OCI-LY1 (cell line): ENCODE results near the gene IL33.

Experiments
- H2AFZ ChIP-seq: fragments of 200-600 bp; sonication (generic), shearing (Covaris generic); 2 replicates; pipeline ENCODE4 v1.6.0; 2014; ENCODE audit warnings: antibody characterized with exemption, mild to moderate bottlenecking, low read length
- H3F3A ChIP-seq: fragments of 200-600 bp; sonication (generic), shearing (Covaris generic); 2 replicates; pipeline ENCODE4 v1.6.0; 2014; ENCODE audit warnings: mild to moderate bottlenecking, antibody characterized with exemption, low read length, moderate library complexity; ENCODE audit not compliant: insufficient read depth
- H3K27ac ChIP-seq: fragments of 200-600 bp; sonication (generic); 2 replicates; pipeline ENCODE4 v1.5.1; 2014; ENCODE audit warnings: low read length, mixed run types, mild to moderate bottlenecking, low read depth; ENCODE audit not compliant: poor library complexity, severe bottlenecking
- H3K27me3 ChIP-seq: fragments of 200-600 bp; sonication (generic); 2 replicates; pipeline ENCODE4 v1.6.0; 2014; ENCODE audit warnings: antibody characterized with exemption, mild to moderate bottlenecking, low read length, moderate library complexity; ENCODE audit not compliant: insufficient read depth
- H3K36me3 ChIP-seq: fragments of 200-600 bp; sonication (generic); 2 replicates; pipeline ENCODE4 v1.6.1; 2014; ENCODE audit warnings: mild to moderate bottlenecking, antibody characterized with exemption, low read length, moderate library complexity, mixed read lengths; ENCODE audit not compliant: insufficient read depth
- H3K4me1 ChIP-seq: fragments of 200-600 bp; sonication (generic); 2 replicates; pipeline ENCODE4 v1.5.1; 2014; ENCODE audit warnings: mild to moderate bottlenecking, low read length, moderate library complexity; ENCODE audit not compliant: insufficient read depth, severe bottlenecking
- H3K4me2 ChIP-seq: fragments of 200-600 bp; sonication (generic), shearing (Covaris generic); 2 replicates; pipeline ENCODE4 v1.6.1; 2014; ENCODE audit warnings: low read length
- H3K4me3 ChIP-seq: fragments of 200-600 bp; sonication (generic); 2 replicates; pipeline ENCODE4 v1.5.1; 2014; ENCODE audit warnings: low read length, low read depth, mild to moderate bottlenecking, mixed read lengths; ENCODE audit not compliant: poor library complexity, severe bottlenecking
- H3K79me2 ChIP-seq: fragments of 200-600 bp; shearing (Covaris generic); 2 replicates; pipeline ENCODE4 v1.6.1; 2016; ENCODE audit warnings: mixed run types, low read length, mixed read lengths; ENCODE audit not compliant: insufficient read depth
- H3K9ac ChIP-seq: fragments of 200-600 bp; sonication (generic), shearing (Covaris generic); 2 replicates; pipeline ENCODE4 v1.6.1; 2014; ENCODE audit warnings: mild to moderate bottlenecking, low read length, mixed read lengths
- H3K9me2 ChIP-seq: fragments of 200-600 bp; sonication (generic), shearing (Covaris generic); 2 replicates; pipeline ENCODE4 v1.6.1; 2014; ENCODE audit warnings: low read depth, mild to moderate bottlenecking, low read length, mixed read lengths
- H3K9me3 ChIP-seq: fragments of 200-600 bp; shearing (Covaris generic); 2 replicates; pipeline ENCODE4 v1.6.1; 2014; ENCODE audit warnings: low read length, mixed read lengths
- H4K20me1 ChIP-seq: fragments of 200-600 bp; sonication (generic), shearing (Covaris generic); 2 replicates; pipeline ENCODE4 v1.6.0; 2016; ENCODE audit warnings: mild to moderate bottlenecking, low read length; ENCODE audit not compliant: insufficient read depth
- CTCF ChIP-seq: fragments of 200-600 bp; sonication (generic), shearing (Covaris generic); IDR thresholded peaks from 2 replicates; pipeline ENCODE4 v1.5.1; 2017; ENCODE audit warnings: mild to moderate bottlenecking, antibody characterized with exemption, low read length, moderate library complexity, mixed read lengths
- EZH2 ChIP-seq: fragments of 200-600 bp; sonication (generic), shearing (Covaris generic); IDR thresholded peaks from 2 replicates; pipeline ENCODE4 v1.8.0; 2017; ENCODE audit warnings: borderline replicate concordance, mixed run types, mild to moderate bottlenecking, antibody characterized with exemption, low read length, moderate library complexity, mixed read lengths

The IL33 gene

DNA sequence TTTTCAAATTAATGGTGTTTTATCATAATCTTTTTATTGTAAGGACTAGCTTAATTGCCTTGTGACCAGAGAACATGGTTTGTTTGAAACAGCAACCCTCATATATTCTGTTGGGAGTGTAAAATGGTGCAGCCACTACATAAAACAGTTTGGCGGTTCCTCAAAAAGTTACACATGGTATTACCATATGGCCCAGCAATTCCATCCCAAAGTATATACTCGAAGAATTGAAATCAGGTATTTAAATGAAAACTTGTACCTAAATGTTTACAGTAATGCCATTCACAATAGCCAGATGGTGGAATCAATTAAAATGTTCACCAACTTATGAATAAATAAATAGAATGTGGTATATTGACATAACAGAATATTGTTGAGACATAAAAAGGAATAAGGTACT lies 14.8 kb upstream of the IL33 start:
- no peaks in the 10 kb centered on the region for H3K27me3 ChIP-seq
- H3K36me3 ChIP-seq: no peaks in the 10 kb centered on the region
- no peak overlapping the region for H2AFZ ChIP-seq
- H4K20me1 ChIP-seq: no peaks in the 10 kb centered on the region
- TF ChIP-seq EZH2 (no peak), CTCF (no peak)
- no peaks in the 10 kb centered on the region for H3K9me2 ChIP-seq
- H3K27ac ChIP-seq: no peak overlapping the region
- no peaks in the 10 kb centered on the region for H3K4me1 ChIP-seq
- H3K4me2 ChIP-seq: no peak overlapping the region
- H3K79me2 ChIP-seq: no peaks in the 10 kb centered on the region
- no peak overlapping the region for H3K4me3 ChIP-seq
- no peaks in the 10 kb centered on the region for H3F3A ChIP-seq
- H3K9me3 ChIP-seq: no peaks in the 10 kb centered on the region
- no peak overlapping the region for H3K9ac ChIP-seq

- TF ChIP-seq CTCF: no peak
- no peak for TF ChIP-seq EZH2
- H3K79me2 ChIP-seq: no peaks in the 10 kb centered on the region
- H3K27ac ChIP-seq: no peak overlapping the region
- no peaks in the 10 kb centered on the region for H3K4me1 ChIP-seq
- H2AFZ ChIP-seq: no peak overlapping the region
- no peaks in the 10 kb centered on the region for H3K9me2 ChIP-seq
- H3K36me3 ChIP-seq: no peaks in the 10 kb centered on the region
- H3K4me3 ChIP-seq: no peak overlapping the region
- H3K27me3 ChIP-seq: no peaks in the 10 kb centered on the region
- no peaks in the 10 kb centered on the region for H3F3A ChIP-seq
- H3K9ac ChIP-seq: no peak overlapping the region
- no peaks in the 10 kb centered on the region for H4K20me1 ChIP-seq
- no peak overlapping the region for H3K4me2 ChIP-seq
- H3K9me3 ChIP-seq: no peaks in the 10 kb centered on the region
Observed at GRCh38 chr9:6209966-6210365, 5.6 kb upstream of the IL33 start.

GRCh38 chr9:6212722-6213375 lies 2.8 kb upstream of the IL33 start:
- H3K27me3 ChIP-seq: no peaks in the 10 kb centered on the region
- TF ChIP-seq CTCF: no peak
- no peak overlapping the region for H3K27ac ChIP-seq
- no peak overlapping the region for H3K4me3 ChIP-seq
- H3K79me2 ChIP-seq: no peaks in the 10 kb centered on the region
- H3K4me1 ChIP-seq: no peaks in the 10 kb centered on the region
- no peak overlapping the region for H3K4me2 ChIP-seq
- no peaks in the 10 kb centered on the region for H4K20me1 ChIP-seq
- no peaks in the 10 kb centered on the region for H3F3A ChIP-seq
- H2AFZ ChIP-seq: no peak overlapping the region
- no peak overlapping the region for H3K9ac ChIP-seq
- no peaks in the 10 kb centered on the region for H3K9me3 ChIP-seq
- no peaks in the 10 kb centered on the region for H3K36me3 ChIP-seq
- H3K9me2 ChIP-seq: no peaks in the 10 kb centered on the region
